ENCODE measurements around the gene CDKN1A. TPM values are rescaled to one million over a fixed set of nuclear protein-coding genes. Genes with fewer than 3 reads are reported as not detected.

The CDKN1A gene
- total and polyA plus RNA-seq, 2 donors from 2014 or later, result 46.4 to 66.2 TPM

- no peak for TF ChIP-seq CTCF (IDR thresholded peaks at IDR 0.05; ENCODE audit: borderline replicate concordance, extremely low read depth, insufficient read depth)
- no peak overlapping the region for H3K4me3 ChIP-seq (ENCODE audit: low read length in 3 of 3)
- no peaks in the 10 kb centered on the region for H3K27me3 ChIP-seq (ENCODE audit: control insufficient read depth, insufficient read depth, low read length)
- H3K36me3 ChIP-seq (ENCODE audit: control insufficient read depth in 2 of 3, insufficient read depth in 3 of 3, low read length in 3 of 3), result no peaks in the 10 kb centered on the region
- no peak overlapping the region for H3K27ac ChIP-seq (ENCODE audit: low read depth in 2 of 2, low read length in 2 of 2)
- intact Hi-C loops (cut with DNase I), result no loop called here
- DNase-seq (peak in 1 of 5 donors; percentile 72), FAIRE-seq (no peak)
- H3K4me1 ChIP-seq (ENCODE audit: control insufficient read depth in 2 of 3, insufficient read depth in 2 of 3, low read depth in 1 of 3, low read length in 3 of 3), result peaks cover 0 to 2% (median 0%) of the 10 kb centered on the region in 3 donors
- no peaks in the 10 kb centered on the region for H3K9me3 ChIP-seq (ENCODE audit: control insufficient read depth in 2 of 3, insufficient read depth in 1 of 3, low read length in 3 of 3)
- H3K9ac ChIP-seq (ENCODE audit: low read length in 3 of 3), result no peak overlapping the region
Observed at GRCh38 chr6:36636283-36636682, 42.2 kb upstream of the CDKN1A start.

GRCh38 chr6:36636687-36637418 lies 41.7 kb upstream of the CDKN1A start:
- no peak overlapping the region for H3K27ac ChIP-seq (ENCODE audit: low read depth in 2 of 2, low read length in 2 of 2)
- H3K9ac ChIP-seq (ENCODE audit: low read length in 3 of 3), result no peak overlapping the region
- TF ChIP-seq CTCF (IDR thresholded peaks at IDR 0.05; ENCODE audit: borderline replicate concordance, extremely low read depth, insufficient read depth), result no peak
- H3K9me3 ChIP-seq (ENCODE audit: control insufficient read depth in 2 of 3, insufficient read depth in 1 of 3, low read length in 3 of 3), result no peaks in the 10 kb centered on the region
- no peaks in the 10 kb centered on the region for H3K36me3 ChIP-seq (ENCODE audit: control insufficient read depth in 2 of 3, insufficient read depth in 3 of 3, low read length in 3 of 3)
- H3K4me3 ChIP-seq (ENCODE audit: low read length in 3 of 3), result no peak overlapping the region
- DNase-seq (peak in 1 of 5 donors; percentile 44), FAIRE-seq (no peak)
- H3K4me1 ChIP-seq (ENCODE audit: control insufficient read depth in 2 of 3, insufficient read depth in 2 of 3, low read depth in 1 of 3, low read length in 3 of 3), result peaks cover 0 to 2% (median 0%) of the 10 kb centered on the region in 3 donors
- intact Hi-C loops (cut with DNase I), result no loop called here
- H3K27me3 ChIP-seq (ENCODE audit: control insufficient read depth, insufficient read depth, low read length), result no peaks in the 10 kb centered on the region

DNA sequence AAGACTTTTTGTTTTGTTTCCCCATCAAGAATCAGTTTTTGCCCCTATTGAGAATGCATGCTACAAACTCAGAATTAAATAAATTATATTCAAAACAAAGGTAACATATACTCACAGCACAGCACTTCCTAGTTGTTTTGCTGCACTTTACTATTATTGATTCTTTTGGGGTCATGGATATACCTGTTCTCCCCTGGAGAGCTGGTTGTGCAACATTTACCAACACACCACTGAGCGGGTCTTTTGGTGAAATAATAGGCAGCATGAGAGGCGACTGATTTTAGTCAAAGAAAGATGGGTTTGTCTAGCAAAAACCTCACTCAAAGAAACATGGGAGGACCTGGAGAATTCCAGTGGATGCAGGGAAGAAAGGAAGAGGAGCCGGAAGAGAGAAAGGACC lies 39.9 kb upstream of the CDKN1A start:
- Histone ChIP-seq H3K4me1 (ENCODE audit: control insufficient read depth in 2 of 3, insufficient read depth in 2 of 3, low read depth in 1 of 3, low read length in 3 of 3) (peaks cover 0 to 9% (median 6%) of the 10 kb centered on the region in 3 donors), H3K9ac (ENCODE audit: low read length in 3 of 3) (no peak overlapping the region), H3K9me3 (ENCODE audit: control insufficient read depth in 2 of 3, insufficient read depth in 1 of 3, low read length in 3 of 3) (no peaks in the 10 kb centered on the region), H3K27ac (ENCODE audit: low read depth in 2 of 2, low read length in 2 of 2) (no peak overlapping the region), H3K4me3 (ENCODE audit: low read length in 3 of 3) (no peak overlapping the region), H3K36me3 (ENCODE audit: control insufficient read depth in 2 of 3, insufficient read depth in 3 of 3, low read length in 3 of 3) (no peaks in the 10 kb centered on the region), H3K27me3 (ENCODE audit: control insufficient read depth, insufficient read depth, low read length) (no peaks in the 10 kb centered on the region)
- intact Hi-C loops (cut with DNase I), result no loop called here
- DNase-seq (no peak), FAIRE-seq (no peak)
- TF ChIP-seq CTCF (IDR thresholded peaks at IDR 0.05; ENCODE audit: borderline replicate concordance, extremely low read depth, insufficient read depth), result no peak

Measured in kidney (tissue), 14 donors.